Activated T-cell treated with anti-CD3 and anti-CD28 coated beads for 4 hours (primary cell): ENCODE data around the gene AUTS2.

Experiments used
- DNase-seq: peaks from one replicate; pipeline ENCODE4 v3.0.0-alpha.2; 2020

The AUTS2 gene

GRCh38 chr7:69625798-69626197, 27.5 kb downstream of the AUTS2 start:
- no peak for DNase-seq

GRCh38 chr7:69630292-69630691, 32.0 kb downstream of the AUTS2 start:
- DNase-seq, result no peak

GRCh38 chr7:69631131-69631530, 32.9 kb downstream of the AUTS2 start:
- no peak for DNase-seq

- no peak for DNase-seq
Measured at GRCh38 chr7:69632280-69632679, 34.0 kb downstream of the AUTS2 start.

GRCh38 chr7:69633122-69633831, 35.0 kb downstream of the AUTS2 start:
- no peak for DNase-seq

GRCh38 chr7:69635555-69636185, 37.4 kb downstream of the AUTS2 start:
- no peak for DNase-seq

- DNase-seq, result no peak
Measured at GRCh38 chr7:69638674-69639073, 40.4 kb downstream of the AUTS2 start.

GRCh38 chr7:69640216-69640615, 41.9 kb downstream of the AUTS2 start:
- no peak for DNase-seq

GRCh38 chr7:69640925-69641594, 42.8 kb downstream of the AUTS2 start:
- no peak for DNase-seq

- DNase-seq, result no peak
Measured at GRCh38 chr7:69643265-69643664, 45.0 kb downstream of the AUTS2 start.

- DNase-seq, result no peak
Measured at GRCh38 chr7:69643708-69644445, 45.6 kb downstream of the AUTS2 start.

- DNase-seq, result no peak
Measured at GRCh38 chr7:69645683-69646082, 47.4 kb downstream of the AUTS2 start.

- DNase-seq, result no peak
Measured at GRCh38 chr7:69651101-69651590, 52.9 kb downstream of the AUTS2 start.

GRCh38 chr7:69652947-69653701, 54.8 kb downstream of the AUTS2 start:
- no peak for DNase-seq

- DNase-seq, result no peak
Measured at GRCh38 chr7:69653806-69654205, 55.5 kb downstream of the AUTS2 start.

GRCh38 chr7:69654381-69654780, 56.1 kb downstream of the AUTS2 start:
- no peak for DNase-seq

- no peak for DNase-seq
Measured at GRCh38 chr7:69654849-69655707, 56.8 kb downstream of the AUTS2 start.

GRCh38 chr7:69656077-69656476, 57.8 kb downstream of the AUTS2 start:
- no peak for DNase-seq

GRCh38 chr7:69656890-69657289, 58.6 kb downstream of the AUTS2 start:
- DNase-seq, result no peak

GRCh38 chr7:69657331-69657730, 59.1 kb downstream of the AUTS2 start:
- DNase-seq, result no peak

- DNase-seq, result no peak
Measured at GRCh38 chr7:69657985-69658384, 59.7 kb downstream of the AUTS2 start.

GRCh38 chr7:69659983-69660382, 61.7 kb downstream of the AUTS2 start:
- no peak for DNase-seq
